Choroid plexus epithelial cell (primary cell): Measurements from ENCODE around the gene SLC6A19.

Experiments used
- DNase-seq: peaks from one replicate; pipeline ENCODE4 v3.0.0-alpha.2; 2010; ENCODE audit warnings: low read depth
- H3K4me3 ChIP-seq: 2 replicates; pipeline ENCODE4 v1.5.1; 2011; ENCODE audit warnings: low read depth, mild to moderate bottlenecking, control low read depth, low read length, moderate library complexity
- CTCF ChIP-seq: conservative IDR thresholded peaks from 2 replicates; pipeline ENCODE4 v1.5.1; 2011; ENCODE audit warnings: low read depth, mild to moderate bottlenecking, control low read depth, inconsistent platforms, low read length, moderate library complexity

SLC6A19 gene

GRCh38 chr5:1230551-1230950 is 29.2 kb downstream of the SLC6A19 start:
- no peak for DNase-seq
- H3K4me3 ChIP-seq = no peak overlapping the region
- TF ChIP-seq CTCF = no peak

GRCh38 chr5:1231354-1231905 is 30.0 kb downstream of the SLC6A19 start:
- H3K4me3 ChIP-seq = no peak overlapping the region
- TF ChIP-seq CTCF = no peak
- DNase-seq = no peak

GRCh38 chr5:1232780-1233179 is 31.4 kb downstream of the SLC6A19 start:
- no peak for DNase-seq
- H3K4me3 ChIP-seq = no peak overlapping the region
- no peak for TF ChIP-seq CTCF

DNA sequence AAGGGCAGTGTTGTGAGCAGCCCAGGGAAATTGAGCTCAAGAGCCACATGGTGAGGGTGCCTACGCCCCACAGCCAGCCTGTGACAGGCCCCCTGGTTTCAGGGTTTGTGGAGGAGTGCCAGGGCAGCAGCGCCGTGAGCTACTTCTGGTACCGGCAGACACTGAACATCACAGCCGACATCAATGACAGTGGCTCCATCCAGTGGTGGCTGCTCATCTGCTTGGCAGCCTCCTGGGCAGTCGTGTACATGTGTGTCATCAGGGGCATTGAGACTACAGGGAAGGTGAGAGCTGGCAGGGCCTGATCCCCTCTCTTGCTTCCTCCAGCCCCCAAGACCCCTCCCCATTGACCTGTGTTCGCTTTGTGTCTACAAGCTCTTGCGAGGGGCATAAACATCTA is 34.0 kb downstream of the SLC6A19 start:
- H3K4me3 ChIP-seq = no peak overlapping the region
- no peak for DNase-seq
- no peak for TF ChIP-seq CTCF

DNA sequence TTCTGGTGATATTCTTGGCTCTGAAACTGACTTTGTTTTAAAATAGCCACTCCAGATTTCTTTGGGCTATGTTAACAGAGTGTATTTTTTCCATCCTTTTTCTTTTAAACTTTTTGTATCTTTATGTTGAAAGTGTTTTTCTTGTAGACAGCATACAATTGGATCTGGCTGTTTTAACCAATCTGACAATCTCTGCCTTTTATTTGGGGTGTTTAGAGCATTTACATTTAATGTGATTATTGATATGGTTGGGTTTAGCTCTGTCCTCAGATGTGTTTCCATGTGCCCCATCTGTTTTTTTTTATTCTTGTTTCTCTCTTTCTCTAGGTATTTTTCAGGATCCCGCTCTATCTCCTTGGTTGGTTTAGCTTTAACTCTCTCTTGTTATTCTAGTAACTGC is 34.4 kb downstream of the SLC6A19 start:
- TF ChIP-seq CTCF = no peak
- no peak for DNase-seq
- H3K4me3 ChIP-seq = no peak overlapping the region

DNA sequence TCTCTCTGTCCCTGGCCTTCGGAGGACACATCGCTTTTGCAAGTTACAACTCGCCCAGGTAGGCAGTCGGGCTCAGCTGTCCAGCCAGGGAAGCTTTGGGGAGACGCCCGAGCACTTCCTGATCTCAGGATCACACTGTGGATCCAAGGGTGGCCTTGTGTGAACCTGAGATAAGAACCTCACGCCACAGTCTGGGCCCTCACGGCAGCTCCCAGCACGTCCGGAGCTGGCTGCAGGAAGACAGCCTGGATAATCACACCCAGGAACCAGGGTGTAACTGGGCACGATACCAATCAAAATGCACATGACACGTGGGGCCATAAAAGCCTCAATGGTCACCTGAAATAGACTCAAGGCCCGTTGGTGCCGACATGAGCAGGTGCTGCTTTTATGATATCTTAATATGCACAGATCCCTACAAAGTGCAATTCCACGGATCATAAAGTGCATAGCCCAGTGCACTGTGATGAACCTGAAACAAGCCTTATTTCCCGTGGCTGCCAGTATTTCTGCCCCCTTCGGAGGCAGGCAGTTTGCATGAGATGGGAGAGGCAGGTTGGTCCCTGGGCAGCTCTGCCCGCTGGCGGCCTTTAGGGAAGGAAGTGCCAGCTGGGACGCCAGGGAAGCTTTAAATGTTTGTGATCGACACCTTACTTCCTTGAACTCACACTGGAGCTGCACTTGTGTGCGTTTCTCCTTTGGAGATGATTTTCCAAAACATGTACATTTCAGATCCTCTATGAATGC is 38.3 kb downstream of the SLC6A19 start:
- H3K4me3 ChIP-seq = no peak overlapping the region
- no peak for DNase-seq
- no peak for TF ChIP-seq CTCF
